Nephron (organoid): ENCODE measurements around the gene CELF2.
A peak's percentile ranks its signal among the peaks of the same experiment; 100 is the strongest.

Source experiments
- H3K27ac Mint-ChIP-seq, 3 experiments: 2 replicates each; pipeline ENCODE4 v1.8.0; 2020; ENCODE audit warnings: mixed read lengths in 3 of 3, mild to moderate bottlenecking in 2 of 3, moderate library complexity in 1 of 3
- H3K27me3 Mint-ChIP-seq: 2 replicates; pipeline ENCODE4 v1.8.0; 2021; ENCODE audit warnings: low read depth, mild to moderate bottlenecking, moderate library complexity, mixed read lengths
- H3K36me3 Mint-ChIP-seq: 2 replicates; pipeline ENCODE4 v1.8.0; 2020; ENCODE audit warnings: low read depth, mixed read lengths
- H3K4me1 Mint-ChIP-seq: 2 replicates; pipeline ENCODE4 v1.8.0; 2020; ENCODE audit warnings: mixed read lengths
- H3K4me3 Mint-ChIP-seq, 3 experiments: 2 replicates each; pipeline ENCODE4 v1.8.0; 2020; ENCODE audit warnings: mild to moderate bottlenecking in 3 of 3, mixed read lengths in 3 of 3, moderate library complexity in 2 of 3
- H3K9me3 Mint-ChIP-seq: 2 replicates; pipeline ENCODE4 v1.8.0; 2020; ENCODE audit warnings: mixed read lengths
- CTCF ChIP-seq, 3 experiments: fragments of 200-600 bp; sonication (generic); IDR thresholded peaks; one replicate each; pipeline ENCODE4 v1.5.0; 2021; ENCODE audit warnings: antibody characterized with exemption in 3 of 3; ENCODE audit not compliant: unreplicated experiment in 3 of 3

The CELF2 gene

GRCh38 chr10:11280187-11280932 is 262.7 kb downstream of the CELF2 start:
- TF ChIP-seq CTCF (IDR thresholded peaks at IDR 0.05; ENCODE audit: unreplicated experiment in 3 of 3): no peak
- Mint-ChIP-seq H3K27me3 (peaks cover 20% of the 10 kb centered on the region), H3K4me1 (peaks cover 21% of the 10 kb centered on the region), H3K36me3 (peaks cover 23% of the 10 kb centered on the region), H3K4me3 (no peak overlapping the region), H3K9me3 (no peaks in the 10 kb centered on the region), H3K27ac (no peak overlapping the region)

GRCh38 chr10:11282156-11282555 is 264.5 kb downstream of the CELF2 start:
- H3K4me1 Mint-ChIP-seq: peaks cover 11% of the 10 kb centered on the region
- H3K9me3 Mint-ChIP-seq: no peaks in the 10 kb centered on the region
- H3K4me3 Mint-ChIP-seq: no peak overlapping the region

GRCh38 chr10:11282661-11283060 is 265.0 kb downstream of the CELF2 start:
- H3K36me3 Mint-ChIP-seq: peaks cover 23% of the 10 kb centered on the region
- H3K4me1 Mint-ChIP-seq: peaks cover 7% of the 10 kb centered on the region
- H3K9me3 Mint-ChIP-seq: no peaks in the 10 kb centered on the region
- H3K27ac Mint-ChIP-seq: no peak overlapping the region
- H3K4me3 Mint-ChIP-seq: no peak overlapping the region
- H3K27me3 Mint-ChIP-seq: peaks cover 3% of the 10 kb centered on the region
- no peak for TF ChIP-seq CTCF (IDR thresholded peaks at IDR 0.05; ENCODE audit: unreplicated experiment in 3 of 3)

More at GRCh38 chr10:11282156-11282555, 264.5 kb downstream of the CELF2 start:
- Mint-ChIP-seq H3K27ac (no peak overlapping the region), H3K27me3 (peaks cover 7% of the 10 kb centered on the region), H3K36me3 (peaks cover 23% of the 10 kb centered on the region)
- no peak for TF ChIP-seq CTCF (IDR thresholded peaks at IDR 0.05; ENCODE audit: unreplicated experiment in 3 of 3)

- H3K36me3 Mint-ChIP-seq: peaks cover 17% of the 10 kb centered on the region
- no peaks in the 10 kb centered on the region for H3K9me3 Mint-ChIP-seq
- no peak overlapping the region for H3K4me3 Mint-ChIP-seq
- H3K27ac Mint-ChIP-seq: no peak overlapping the region
- TF ChIP-seq CTCF (IDR thresholded peaks at IDR 0.05; ENCODE audit: unreplicated experiment in 3 of 3): no peak
- H3K27me3 Mint-ChIP-seq: no peaks in the 10 kb centered on the region
- H3K4me1 Mint-ChIP-seq: no peaks in the 10 kb centered on the region
Observed at GRCh38 chr10:11284291-11285085, 266.8 kb downstream of the CELF2 start.

- no peaks in the 10 kb centered on the region for H3K9me3 Mint-ChIP-seq
- no peaks in the 10 kb centered on the region for H3K4me1 Mint-ChIP-seq
- no peak overlapping the region for H3K27ac Mint-ChIP-seq
- H3K36me3 Mint-ChIP-seq: peaks cover 17% of the 10 kb centered on the region
- peak in 1 of 3 experiments; percentile 6 for TF ChIP-seq CTCF (IDR thresholded peaks at IDR 0.05; ENCODE audit: unreplicated experiment in 3 of 3)
- no peak overlapping the region for H3K4me3 Mint-ChIP-seq
- no peaks in the 10 kb centered on the region for H3K27me3 Mint-ChIP-seq
Observed at GRCh38 chr10:11285171-11285570, 267.5 kb downstream of the CELF2 start.
